IPS-18c (cell line): Measurements from ENCODE around the gene NOTUM.

Source experiments
- H3K4me3 ChIP-seq: 2 replicates; pipeline ENCODE4 v1.7.0; 2013; ENCODE audit warnings: low read depth, mild to moderate bottlenecking, low read length, moderate library complexity; ENCODE audit not compliant: insufficient read depth
- H3K9me3 ChIP-seq: one replicate; pipeline ENCODE4 v1.6.1; 2013; ENCODE audit warnings: mild to moderate bottlenecking, low read length, moderate library complexity; ENCODE audit not compliant: control insufficient read depth, insufficient read depth

The NOTUM gene

GRCh38 chr17:81998691-81999438, 37.9 kb upstream of the NOTUM start:
- no peaks in the 10 kb centered on the region for H3K9me3 ChIP-seq
- no peak overlapping the region for H3K4me3 ChIP-seq

GRCh38 chr17:81998212-81998611, 37.2 kb upstream of the NOTUM start:
- Histone ChIP-seq H3K9me3 (no peaks in the 10 kb centered on the region), H3K4me3 (no peak overlapping the region)

- Histone ChIP-seq H3K4me3 (no peak overlapping the region), H3K9me3 (no peaks in the 10 kb centered on the region)
Observed at GRCh38 chr17:81996757-81997441, 35.9 kb upstream of the NOTUM start.

GRCh38 chr17:81996232-81996756, 35.3 kb upstream of the NOTUM start:
- Histone ChIP-seq H3K9me3 (no peaks in the 10 kb centered on the region), H3K4me3 (no peak overlapping the region)

- Histone ChIP-seq H3K4me3 (no peak overlapping the region), H3K9me3 (no peaks in the 10 kb centered on the region)
Observed at GRCh38 chr17:81995463-81996231, 34.7 kb upstream of the NOTUM start.

- H3K4me3 ChIP-seq, result no peak overlapping the region
- no peaks in the 10 kb centered on the region for H3K9me3 ChIP-seq
Observed at GRCh38 chr17:81994593-81995462, 33.8 kb upstream of the NOTUM start.

GRCh38 chr17:81993729-81994592, 33.0 kb upstream of the NOTUM start:
- Histone ChIP-seq H3K9me3 (no peaks in the 10 kb centered on the region), H3K4me3 (no peak overlapping the region)

GRCh38 chr17:81992306-81993102, 31.5 kb upstream of the NOTUM start:
- Histone ChIP-seq H3K4me3 (no peak overlapping the region), H3K9me3 (no peaks in the 10 kb centered on the region)

- no peak overlapping the region for H3K4me3 ChIP-seq
- H3K9me3 ChIP-seq, result no peaks in the 10 kb centered on the region
Observed at GRCh38 chr17:81991684-81992305, 30.8 kb upstream of the NOTUM start.

GRCh38 chr17:81990836-81991683, 30.1 kb upstream of the NOTUM start:
- no peaks in the 10 kb centered on the region for H3K9me3 ChIP-seq
- no peak overlapping the region for H3K4me3 ChIP-seq

GRCh38 chr17:81987161-81987770, 26.3 kb upstream of the NOTUM start:
- Histone ChIP-seq H3K9me3 (no peaks in the 10 kb centered on the region), H3K4me3 (no peak overlapping the region)

- H3K9me3 ChIP-seq, result no peaks in the 10 kb centered on the region
- no peak overlapping the region for H3K4me3 ChIP-seq
Observed at GRCh38 chr17:81986606-81987005, 25.6 kb upstream of the NOTUM start.

GRCh38 chr17:81984773-81985410, 23.9 kb upstream of the NOTUM start:
- Histone ChIP-seq H3K4me3 (no peak overlapping the region), H3K9me3 (no peaks in the 10 kb centered on the region)
